Muscle of arm (tissue), 12 donors: ENCODE data around the gene EPM2A. TPM values are rescaled to one million over a fixed set of nuclear protein-coding genes. Genes with fewer than 3 reads are reported as not detected.

Experiments used
- DNase-seq: peaks from one replicate; pipeline ENCODE4 v3.0.0-alpha.2; 2013
- polyA plus RNA-seq, 12 donors: library from polyadenylated mRNA; unstranded; fragments of 120-200 nt; gene quantifications; one replicate each; pipeline ENCODE4 v1.2.1, GENCODE V29; 2013; ENCODE audit not compliant: insufficient read length in 12 of 12

EPM2A gene
- polyA plus RNA-seq, 12 donors: 6.9 to 25.0 (median 18.2) TPM; not detected in 1

DNA sequence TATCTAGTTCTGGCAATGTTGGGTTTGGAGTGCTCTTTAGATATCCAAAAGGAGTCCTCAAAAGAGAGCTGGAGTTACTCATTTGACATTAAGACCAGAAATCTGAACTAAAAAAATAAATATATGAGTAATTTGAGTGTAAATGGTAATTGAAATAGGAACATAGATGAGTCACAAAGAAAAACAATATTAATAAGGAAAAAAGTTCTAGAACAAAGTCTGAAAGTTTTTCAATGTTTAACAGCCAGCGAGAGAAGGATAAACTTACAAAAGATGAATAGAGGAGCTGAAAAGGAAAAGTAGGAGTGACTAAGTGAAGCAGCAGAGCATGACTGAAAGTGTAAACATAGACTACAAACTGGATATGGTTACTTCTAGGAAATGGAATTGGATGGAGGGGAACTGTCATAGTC lies 46.8 kb downstream of the EPM2A start:
- DNase-seq: no peak

- DNase-seq: no peak
These were observed 49.4 kb downstream of the EPM2A start for GRCh38 chr6:145685932-145686331.

GRCh38 chr6:145681965-145682364 lies 53.4 kb downstream of the EPM2A start:
- DNase-seq: no peak

DNA sequence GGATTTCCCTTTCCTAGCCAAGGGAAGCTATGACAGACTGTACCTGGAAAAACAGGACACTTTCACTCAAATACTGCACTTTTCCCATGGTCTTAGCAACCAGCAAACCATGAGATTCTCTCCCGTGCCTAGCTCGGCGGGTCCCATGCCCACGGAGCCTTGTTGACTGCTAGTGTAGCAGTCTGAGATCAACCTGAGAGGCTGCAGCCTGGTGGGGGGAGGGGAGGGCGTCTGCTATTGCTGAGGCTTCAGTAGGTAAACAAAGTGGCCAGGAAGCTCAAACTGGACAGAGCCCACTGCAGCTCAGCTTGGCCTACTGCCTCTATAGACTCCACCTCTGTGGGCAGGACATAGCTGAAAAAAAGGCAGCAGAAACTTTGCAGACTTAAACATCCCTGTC lies 61.8 kb downstream of the EPM2A start:
- DNase-seq: no peak

DNA sequence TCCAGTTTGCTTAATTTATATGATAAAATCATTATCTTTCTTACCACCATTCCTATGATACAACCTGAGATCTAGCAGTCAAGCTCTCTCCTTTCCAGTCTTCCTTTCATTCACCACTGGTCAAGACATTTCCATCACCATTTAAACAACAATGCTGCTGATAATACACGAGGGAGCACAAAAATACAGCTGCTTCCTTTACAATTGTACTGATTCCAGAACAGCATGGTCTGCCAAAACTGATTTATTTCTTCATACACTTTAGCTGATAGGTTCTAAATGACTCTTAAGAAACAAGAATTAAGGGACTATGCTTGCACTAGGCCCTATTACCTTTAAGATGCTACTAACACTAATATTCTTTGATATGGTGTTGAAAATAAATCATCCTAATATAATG lies 65.0 kb downstream of the EPM2A start:
- DNase-seq: peak; percentile 14

- DNase-seq: no peak
These were observed 65.7 kb downstream of the EPM2A start for GRCh38 chr6:145669627-145670034.

DNA sequence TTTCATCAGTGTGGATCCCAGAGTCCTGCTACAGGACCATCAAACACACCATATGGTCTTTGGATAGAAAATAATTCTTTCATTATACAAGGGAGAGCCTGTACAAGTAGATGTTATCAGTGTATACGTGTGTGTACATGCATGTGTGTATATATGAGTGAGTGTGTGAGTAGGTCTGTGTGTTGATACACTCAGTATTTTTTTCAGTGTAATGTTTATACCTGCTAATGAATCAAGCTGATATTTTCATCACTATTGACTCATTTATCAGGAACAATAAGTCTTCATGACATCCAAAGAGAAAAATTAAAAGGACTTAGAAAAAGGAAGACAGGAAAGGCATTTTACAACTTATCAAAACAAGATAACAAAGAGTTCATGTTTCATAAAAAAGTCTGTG lies 66.5 kb downstream of the EPM2A start:
- no peak for DNase-seq

- no peak for DNase-seq
These were observed 74.6 kb downstream of the EPM2A start for GRCh38 chr6:145660676-145661075.

DNA sequence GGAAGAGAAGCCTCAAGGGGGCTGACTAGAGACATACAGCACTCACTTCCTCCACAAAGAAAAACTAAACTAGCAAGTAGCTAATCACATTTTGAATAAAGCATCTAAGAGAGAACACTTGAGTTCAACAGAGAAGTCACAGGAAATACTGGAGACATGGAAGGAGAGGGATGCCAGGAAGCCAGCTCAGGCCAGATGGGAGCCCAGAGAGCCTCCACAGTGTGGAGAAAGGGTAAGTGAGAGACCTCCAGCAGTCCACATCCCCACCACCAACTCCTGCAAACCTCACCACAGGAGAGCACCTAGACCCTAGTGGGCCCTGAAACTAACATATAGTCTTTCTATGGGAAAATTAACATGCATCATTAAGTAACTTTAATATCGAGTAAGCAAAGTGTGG lies 79.2 kb downstream of the EPM2A start:
- no peak for DNase-seq

- DNase-seq: no peak
These were observed 82.7 kb downstream of the EPM2A start for GRCh38 chr6:145652572-145652971.

DNA sequence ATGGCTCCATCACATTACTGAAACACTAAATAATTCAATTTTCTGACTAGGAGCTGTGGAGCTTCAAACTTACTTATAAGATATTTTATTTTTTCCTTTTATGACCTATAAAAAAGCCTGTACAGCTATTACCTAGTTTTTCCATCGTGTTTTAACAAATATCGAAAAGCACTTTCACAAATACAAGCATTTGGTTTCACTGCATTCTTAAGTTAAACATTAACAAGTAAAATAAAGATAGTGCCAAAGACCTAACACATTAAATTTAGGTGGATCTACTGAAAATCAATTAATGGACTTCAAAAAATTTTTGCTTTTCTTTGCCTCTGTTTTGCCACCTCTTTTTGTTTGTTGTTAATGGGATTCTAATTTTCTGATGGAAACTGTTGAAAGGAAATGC lies 83.3 kb downstream of the EPM2A start:
- DNase-seq: no peak

- no peak for DNase-seq
These were observed 87.2 kb downstream of the EPM2A start for GRCh38 chr6:145648149-145648548.

GRCh38 chr6:145647602-145648001 lies 87.7 kb downstream of the EPM2A start:
- DNase-seq: no peak

DNA sequence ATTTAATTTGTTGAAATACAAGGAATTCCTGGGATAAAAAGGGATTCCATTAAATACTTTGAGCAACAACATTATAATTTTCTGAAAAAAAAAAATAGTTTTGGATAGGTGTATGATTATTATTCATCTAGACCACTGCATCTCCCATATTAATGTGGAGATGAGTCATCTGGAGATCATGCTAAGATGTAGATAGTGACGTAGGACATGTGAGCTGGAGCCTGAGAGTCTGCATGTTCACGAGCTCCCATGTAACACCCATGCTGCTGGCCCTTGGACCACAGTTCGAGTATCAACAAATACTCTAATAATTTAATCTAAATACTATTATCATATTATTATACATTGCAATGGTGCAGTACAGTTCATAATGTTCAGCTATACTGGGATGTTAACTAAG lies 91.6 kb downstream of the EPM2A start:
- no peak for DNase-seq

DNA sequence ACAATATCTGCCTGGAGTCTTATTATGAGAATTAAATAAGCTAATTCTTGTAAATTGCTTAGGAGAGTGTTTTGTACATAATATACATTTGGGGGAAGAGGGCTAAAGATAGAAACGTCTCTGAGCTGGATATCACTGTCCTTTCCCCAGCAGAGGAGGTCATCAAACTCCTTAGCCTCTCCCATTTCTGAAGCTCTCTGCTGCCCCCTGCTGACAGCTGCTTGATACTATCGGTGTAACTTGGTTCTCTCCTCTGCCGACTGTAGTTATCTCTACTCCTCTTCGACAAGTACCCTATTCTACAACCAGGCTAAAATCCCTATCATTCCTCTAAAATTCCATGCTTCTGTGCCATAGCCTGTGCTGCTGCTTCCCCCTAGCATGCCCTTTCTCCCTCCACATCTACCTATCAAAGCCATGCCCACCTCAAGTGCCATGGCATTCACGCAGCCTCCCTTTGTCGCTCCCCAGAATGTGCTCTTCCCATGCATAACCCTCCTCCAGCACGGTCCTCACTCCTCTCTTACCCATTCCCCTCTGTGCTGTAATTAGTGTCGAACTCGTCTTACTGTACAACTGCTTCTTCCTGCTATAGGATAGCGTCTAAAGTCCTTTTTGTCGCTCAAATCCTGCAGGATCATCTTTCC lies 101.2 kb downstream of the EPM2A start:
- peak; percentile 89 for DNase-seq

DNA sequence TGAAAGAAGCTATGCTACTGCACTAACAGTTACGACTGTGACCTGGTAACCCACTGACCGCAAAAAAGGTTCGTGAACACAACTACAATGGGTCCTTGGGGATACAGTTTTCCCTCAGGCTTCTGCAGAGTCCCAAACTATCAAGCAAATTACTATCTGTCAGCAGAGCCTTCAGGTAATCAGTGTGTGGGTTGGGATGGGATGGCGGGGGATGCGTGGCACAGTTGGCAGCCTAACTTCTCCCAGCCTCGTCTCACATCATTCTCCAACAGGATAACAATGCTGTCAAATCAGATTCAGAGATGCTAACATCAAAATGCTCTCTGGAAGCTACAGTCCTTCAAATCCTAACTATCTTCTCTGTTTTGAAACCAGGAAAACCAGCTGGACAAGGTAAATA lies 102.3 kb downstream of the EPM2A start:
- no peak for DNase-seq

GRCh38 chr6:145631374-145631773 lies 103.9 kb downstream of the EPM2A start:
- DNase-seq: no peak

DNA sequence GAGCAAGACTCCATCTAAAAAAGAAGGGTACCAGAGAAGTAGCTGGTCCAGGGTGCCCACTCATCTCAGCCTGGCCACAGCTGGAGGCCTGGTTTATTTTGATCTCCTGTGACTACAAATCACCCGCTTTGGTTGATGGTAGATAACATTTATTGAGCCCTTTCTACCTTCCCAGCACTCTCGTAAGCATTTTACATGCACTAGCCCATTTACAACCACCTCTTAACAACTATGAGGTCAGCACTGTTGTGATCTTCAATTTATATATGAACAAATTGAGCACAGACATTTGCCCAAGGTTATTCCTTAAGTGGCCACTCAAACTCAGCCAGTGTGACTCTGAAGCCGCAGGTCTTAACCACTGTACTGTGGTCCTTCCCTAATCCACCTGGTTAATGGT lies 104.7 kb downstream of the EPM2A start:
- DNase-seq: no peak

DNA sequence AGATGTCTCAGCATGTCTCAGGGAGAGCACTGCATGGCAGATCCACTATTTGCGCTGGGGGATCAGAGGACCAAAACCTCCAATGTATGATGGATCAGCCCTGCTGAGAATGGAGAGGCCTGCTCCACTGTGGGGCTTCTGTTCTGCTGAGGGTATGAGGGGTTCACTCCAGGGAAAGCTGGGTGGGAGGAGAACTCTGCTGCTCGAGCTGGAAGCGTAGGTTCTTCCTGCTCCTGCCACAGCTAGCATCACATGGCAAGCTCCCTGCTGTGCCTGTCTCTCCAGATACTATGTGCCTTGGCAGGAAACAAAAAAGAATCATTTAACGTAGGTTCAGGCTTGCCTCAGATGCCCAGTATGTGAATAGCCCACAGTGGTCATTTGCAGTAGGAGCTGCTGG lies 105.8 kb downstream of the EPM2A start:
- no peak for DNase-seq

DNA sequence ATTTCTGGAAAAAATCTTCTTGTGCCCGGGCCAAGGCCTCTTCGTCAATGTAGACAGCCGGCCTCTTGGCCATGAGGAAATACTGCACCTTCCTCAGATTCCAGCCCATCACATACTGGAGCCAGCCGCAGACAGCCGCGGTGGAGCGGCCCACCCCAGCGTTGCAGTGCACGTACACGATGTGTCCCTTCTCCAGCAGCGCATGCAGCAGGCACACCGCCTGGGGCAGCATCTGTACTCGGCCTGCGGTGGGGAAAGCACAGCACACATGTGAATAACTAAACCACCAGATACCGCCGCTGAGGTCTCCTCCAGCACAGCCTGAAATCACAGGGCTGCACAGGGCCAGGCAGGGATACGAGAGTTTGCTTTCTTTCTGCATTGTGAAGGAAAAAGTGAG lies 107.9 kb downstream of the EPM2A start:
- DNase-seq: no peak

GRCh38 chr6:145626857-145627256 lies 108.5 kb downstream of the EPM2A start:
- no peak for DNase-seq

DNA sequence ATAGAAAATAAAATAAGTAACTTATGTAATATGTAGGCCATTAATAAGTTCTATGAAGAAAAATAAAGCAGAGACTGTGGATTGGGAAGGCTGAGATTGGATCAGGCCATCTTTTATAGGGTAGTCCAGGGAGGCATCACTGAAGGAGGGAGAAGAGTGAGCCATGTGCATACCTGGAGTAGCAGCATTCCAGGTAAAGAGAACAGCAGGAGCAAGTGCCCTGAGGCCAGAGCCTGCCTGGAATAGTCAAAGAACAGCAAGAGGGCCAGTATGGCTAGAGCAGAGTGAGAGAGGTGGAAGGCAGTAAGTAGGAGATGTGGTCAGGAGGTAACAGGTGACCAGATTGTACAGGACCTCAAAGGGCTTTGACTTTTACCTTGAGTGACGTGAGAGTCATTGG lies 112.1 kb downstream of the EPM2A start:
- no peak for DNase-seq

GRCh38 chr6:145621776-145622175 lies 113.5 kb downstream of the EPM2A start:
- DNase-seq: no peak

DNA sequence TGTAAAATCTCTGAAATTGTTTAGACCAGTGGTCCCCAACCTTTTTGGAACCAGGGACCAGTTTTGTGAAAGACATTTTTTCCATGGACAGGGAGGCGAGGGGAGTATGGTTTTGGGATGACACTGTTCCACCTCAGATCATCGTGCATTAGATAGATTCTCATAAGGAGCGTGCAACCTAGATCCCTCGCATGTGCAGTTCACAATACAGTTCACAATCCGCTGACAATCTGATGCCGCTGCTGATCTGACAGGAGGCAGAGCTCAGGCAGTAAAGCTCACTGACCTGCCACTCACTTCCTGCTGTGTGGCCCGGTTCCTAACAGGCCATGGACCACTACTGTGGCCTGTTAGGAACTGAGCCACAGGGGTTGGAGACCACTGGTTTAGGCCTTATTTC lies 115.2 kb downstream of the EPM2A start:
- no peak for DNase-seq

- DNase-seq: peak; percentile 38
These were observed 125.8 kb downstream of the EPM2A start for GRCh38 chr6:145609521-145609920.
